ENCODE data around the gene IFT122.
A peak's percentile ranks its signal among the peaks of the same experiment; 100 is the strongest.
"Not testable (repeated sequence)": the region's sequence is repeated elsewhere in the genome, so short reads cannot be mapped to it uniquely, and the experiment has no call there.

Gene IFT122

DNA sequence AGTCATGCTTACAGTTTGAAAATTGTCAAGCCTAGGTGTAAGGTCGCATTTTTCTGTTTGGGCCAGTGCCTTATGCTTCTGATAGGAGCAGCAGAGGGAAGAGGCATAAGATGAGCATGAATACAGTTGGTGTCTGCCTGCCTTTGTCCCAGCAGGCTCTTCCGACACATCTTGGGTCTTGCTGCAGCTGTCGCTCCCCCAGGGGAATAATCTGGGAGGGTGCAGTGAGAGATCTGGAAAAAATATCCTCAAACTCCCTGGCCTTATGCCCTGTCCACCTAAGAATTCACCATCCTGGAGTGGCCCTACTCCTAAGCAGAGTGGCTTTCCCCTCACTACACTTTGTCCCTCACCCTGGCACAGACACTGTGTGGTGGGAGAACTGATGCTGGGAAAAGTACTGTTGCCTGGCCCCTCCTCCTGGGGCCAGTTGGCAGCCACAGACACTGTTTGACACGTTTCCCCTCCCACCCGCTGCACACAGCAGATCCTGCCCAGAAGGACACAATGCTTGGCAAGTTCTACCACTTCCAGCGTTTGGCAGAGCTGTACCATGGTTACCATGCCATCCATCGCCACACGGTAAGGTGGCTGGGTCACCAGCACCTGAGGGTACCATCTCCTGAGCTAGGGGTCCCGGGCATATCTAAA is 67.3 kb downstream of the IFT122 start:
- DNase-seq (ENCODE audit: extremely low spot score, insufficient read length, low read depth) (no peak), FAIRE-seq (no peak)

DNA sequence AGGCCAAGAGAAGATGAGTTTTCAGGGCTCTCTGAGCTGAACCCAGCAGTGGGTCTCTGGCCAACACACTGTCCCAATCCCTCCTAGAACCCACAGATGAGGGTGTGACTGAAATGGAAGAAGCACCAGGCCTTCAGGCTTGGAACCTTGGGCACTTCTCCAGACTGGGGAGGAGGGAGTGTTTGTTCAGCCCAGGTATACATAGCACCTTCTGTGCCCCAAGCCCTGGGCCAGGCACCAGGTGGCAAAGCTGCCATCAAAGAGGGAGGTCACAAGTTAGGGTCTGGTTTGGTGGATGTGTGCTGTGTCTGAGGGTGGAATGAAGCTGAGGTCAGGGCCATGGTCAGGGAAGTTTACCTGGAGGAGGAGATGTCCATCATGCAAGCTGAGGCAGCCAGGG is 72.6 kb downstream of the IFT122 start:
- FAIRE-seq: no peak
- no peak for DNase-seq (ENCODE audit: extremely low spot score, insufficient read length, low read depth)

DNA sequence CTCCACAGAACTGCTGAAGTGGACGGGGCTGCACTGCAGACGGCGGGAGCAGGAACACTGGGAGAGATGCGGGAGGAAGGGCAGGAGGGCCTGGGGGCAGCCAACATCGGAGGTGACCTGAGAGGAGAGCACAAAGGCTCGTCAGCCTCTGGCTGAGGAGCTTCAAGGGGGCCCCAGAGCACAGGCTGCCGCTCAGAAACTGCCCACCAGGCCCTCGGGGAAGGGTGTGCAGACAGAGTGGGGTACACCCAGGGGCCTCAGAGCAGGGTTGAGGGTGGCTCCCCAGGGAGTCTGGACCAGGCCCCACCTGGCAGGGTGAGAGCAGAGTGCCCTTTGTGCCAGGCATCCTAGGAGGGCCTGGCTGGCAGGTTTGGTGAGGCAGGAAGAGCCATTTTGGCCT is 73.7 kb downstream of the IFT122 start:
- FAIRE-seq (no peak), DNase-seq (ENCODE audit: extremely low spot score, insufficient read length, low read depth) (no peak)

DNA sequence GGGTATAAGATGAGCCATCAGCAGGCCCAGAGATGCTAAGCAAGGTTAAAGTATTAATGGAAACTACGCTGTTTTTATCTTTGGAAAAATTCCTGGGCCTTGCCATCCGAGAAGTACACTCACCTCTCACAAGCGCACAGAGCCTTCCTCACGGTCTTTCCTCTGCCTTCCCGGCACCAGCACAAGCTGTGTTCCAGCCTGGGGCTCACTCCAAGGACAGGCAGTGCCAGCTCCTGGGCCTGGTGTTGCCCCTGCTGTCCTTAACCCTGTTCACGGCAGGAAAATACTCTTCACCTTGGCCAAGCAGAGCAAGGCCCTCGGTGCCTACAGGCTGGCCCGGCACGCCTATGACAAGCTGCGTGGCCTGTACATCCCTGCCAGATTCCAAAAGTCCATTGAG is 74.1 kb downstream of the IFT122 start:
- DNase-seq (ENCODE audit: extremely low spot score, insufficient read length, low read depth): no peak
- FAIRE-seq: no peak

GRCh38 chr3:129514563-129514962 is 74.5 kb downstream of the IFT122 start:
- FAIRE-seq (no peak), DNase-seq (ENCODE audit: extremely low spot score, insufficient read length, low read depth) (no peak)

GRCh38 chr3:129515108-129515820 is 75.2 kb downstream of the IFT122 start:
- FAIRE-seq; DNase-seq (ENCODE audit: extremely low spot score, insufficient read length, low read depth): not testable (repeated sequence)

DNA sequence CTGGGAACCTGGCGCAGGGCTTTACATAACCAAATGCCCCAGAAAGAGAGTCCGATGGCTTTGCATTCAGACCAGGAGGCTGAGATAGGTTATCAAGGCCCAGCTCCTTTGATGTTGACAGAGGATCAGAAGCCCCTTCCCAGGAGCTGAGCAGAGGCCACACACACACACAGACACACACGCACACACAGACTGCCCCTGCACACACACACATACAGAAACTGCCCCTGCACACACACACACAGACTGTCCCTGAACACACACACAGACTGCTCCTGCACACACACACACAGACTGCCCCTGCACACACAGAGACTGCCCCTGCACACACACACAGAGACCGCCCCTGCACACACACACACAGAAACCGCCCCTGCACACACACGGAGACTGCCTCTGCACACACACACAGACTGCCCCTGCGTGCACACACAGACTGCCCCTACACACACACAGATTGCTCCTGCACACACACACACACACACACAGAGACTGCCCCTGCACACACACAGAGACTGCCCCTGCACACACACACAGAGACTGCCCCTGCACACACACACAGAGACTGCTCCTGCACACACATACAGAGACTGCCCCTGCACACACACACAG is 75.9 kb downstream of the IFT122 start:
- DNase-seq (ENCODE audit: extremely low spot score, insufficient read length, low read depth); FAIRE-seq: not testable (repeated sequence)

DNA sequence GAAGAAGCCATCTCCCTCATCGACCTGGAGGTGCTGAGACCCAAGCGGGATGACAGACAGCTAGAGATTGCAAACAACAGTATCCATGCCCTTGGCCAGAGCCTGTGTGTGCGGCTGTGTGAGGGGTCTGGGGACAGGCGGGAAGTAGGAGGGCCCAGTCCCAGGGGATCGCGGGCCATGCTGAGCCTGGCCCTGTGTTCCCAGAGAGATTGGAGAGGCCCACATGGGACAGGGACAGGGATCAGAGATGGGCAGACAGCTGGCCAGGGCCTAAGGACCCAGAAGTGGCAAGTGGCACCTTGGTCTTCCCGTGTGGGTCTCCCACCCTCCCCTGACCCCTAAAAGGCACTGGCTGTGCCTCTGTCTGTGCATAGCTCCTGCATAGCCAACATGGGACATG is 77.5 kb downstream of the IFT122 start:
- no peak for DNase-seq (ENCODE audit: extremely low spot score, insufficient read length, low read depth)
- FAIRE-seq: no peak

DNA sequence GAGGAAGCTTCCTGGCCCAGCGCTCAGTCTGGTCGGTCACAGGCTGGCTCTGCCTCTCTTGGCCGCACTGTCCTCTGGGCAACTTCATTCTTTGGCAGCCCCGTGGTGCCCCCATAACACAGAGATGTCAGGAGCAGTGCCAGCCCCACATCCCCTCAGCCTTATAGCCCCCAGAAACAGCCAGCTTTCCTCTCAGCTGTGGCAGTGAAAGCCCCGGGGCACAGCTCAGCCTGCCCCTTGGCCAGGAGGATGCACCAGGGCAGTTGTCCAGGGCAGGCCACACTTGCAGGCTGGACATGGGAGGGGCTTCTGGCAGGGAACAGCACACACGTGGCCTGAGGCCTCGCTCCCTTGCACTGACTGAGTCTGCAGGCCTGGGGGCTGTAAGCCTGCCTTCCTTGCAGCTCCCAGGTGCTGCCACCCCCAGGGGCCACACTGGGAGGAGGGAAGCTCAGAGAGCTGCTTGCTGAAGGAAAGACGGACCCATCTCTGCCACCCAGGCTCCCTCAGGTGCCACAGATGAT is 78.1 kb downstream of the IFT122 start:
- FAIRE-seq (no peak), DNase-seq (ENCODE audit: extremely low spot score, insufficient read length, low read depth) (no peak)

DNA sequence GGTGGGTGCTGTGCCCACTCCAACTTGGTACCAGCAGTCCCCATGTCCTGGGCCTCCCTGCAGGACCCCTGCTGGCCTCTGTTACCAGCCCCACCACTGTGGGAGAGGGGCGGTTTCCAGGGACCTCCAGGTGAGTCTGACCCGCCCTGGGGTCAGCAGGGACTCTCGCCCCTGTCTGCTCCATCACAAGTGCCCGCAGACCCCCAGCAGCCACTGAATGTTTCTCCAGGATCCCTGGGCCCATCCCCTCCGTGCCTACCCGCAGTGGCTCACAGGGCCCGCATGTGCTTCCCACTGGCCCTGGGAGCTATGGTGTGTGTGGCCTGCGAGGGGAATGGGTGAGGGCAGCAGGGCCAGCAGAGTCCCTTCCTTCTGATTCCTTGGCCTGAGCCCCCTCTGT is 78.6 kb downstream of the IFT122 start:
- FAIRE-seq: no peak
- no peak for DNase-seq (ENCODE audit: extremely low spot score, insufficient read length, low read depth)

DNA sequence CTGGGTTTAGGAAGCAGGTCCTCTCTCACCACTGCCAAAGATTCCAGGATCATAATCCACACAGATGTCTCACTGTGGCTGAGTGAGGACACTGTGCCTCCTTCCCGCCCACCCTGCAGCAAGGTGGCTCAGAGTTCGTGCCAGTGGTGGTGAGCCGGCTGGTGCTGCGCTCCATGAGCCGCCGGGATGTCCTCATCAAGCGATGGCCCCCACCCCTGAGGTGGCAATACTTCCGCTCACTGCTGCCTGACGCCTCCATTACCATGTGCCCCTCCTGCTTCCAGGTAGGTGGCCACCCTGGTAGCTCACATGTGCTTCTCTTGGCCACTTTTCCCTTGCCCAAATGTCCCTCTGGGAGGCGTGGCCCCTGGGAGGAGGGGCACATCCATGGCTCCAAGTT is 79.4 kb downstream of the IFT122 start:
- FAIRE-seq (no peak), DNase-seq (ENCODE audit: extremely low spot score, insufficient read length, low read depth) (no peak)

GRCh38 chr3:129519896-129520715 is 80.1 kb downstream of the IFT122 start:
- DNase-seq (ENCODE audit: extremely low spot score, insufficient read length, low read depth): no peak

DNA sequence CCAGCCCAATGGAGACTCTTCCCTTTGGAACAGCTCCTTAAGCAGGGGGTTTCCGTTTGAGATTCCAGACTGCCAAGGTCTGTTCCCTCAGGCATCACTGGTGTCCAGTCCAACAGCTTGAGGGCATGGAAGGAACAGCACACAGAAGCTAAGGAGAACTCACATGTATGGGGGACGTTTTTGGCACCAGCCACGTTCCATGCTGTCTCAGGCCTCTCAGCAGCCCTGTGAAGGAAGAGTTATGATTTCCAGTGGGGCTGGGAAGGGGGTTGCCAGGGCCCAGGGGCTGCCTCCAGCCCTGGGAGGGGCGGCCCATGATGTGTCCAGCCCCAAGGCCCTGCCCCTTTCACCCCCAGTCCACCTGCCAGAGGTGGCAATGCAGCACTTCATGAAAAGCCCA is 80.9 kb downstream of the IFT122 start:
- FAIRE-seq (no peak), DNase-seq (ENCODE audit: extremely low spot score, insufficient read length, low read depth) (no peak)

More at GRCh38 chr3:129519896-129520715, 80.1 kb downstream of the IFT122 start:
- no peak for FAIRE-seq

GRCh38 chr3:129521611-129522010 is 81.6 kb downstream of the IFT122 start:
- no peak for DNase-seq (ENCODE audit: extremely low spot score, insufficient read length, low read depth)
- FAIRE-seq: no peak

DNA sequence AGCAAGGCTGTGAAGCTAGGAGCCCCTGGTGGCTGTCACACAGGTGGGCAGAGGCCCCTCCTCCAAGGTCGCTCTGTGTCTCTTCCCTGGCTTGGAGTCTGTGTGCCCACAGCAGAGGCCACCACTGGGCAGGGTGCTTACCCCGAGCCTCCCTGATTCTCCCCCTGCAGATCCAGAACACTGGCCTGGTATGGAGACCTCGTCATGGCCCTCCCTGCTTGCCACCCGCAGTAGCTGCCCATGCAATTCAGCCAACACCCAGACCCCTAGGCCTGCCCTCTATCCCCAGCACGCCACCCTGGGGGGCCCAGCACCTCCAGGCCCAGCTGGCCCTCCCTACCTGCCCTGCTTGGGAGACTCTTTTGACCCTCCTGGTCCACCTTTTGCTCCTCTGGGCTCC is 82.9 kb downstream of the IFT122 start:
- DNase-seq (ENCODE audit: extremely low spot score, insufficient read length, low read depth) (no peak), FAIRE-seq (no peak)

GRCh38 chr3:129524081-129524480 is 84.1 kb downstream of the IFT122 start:
- FAIRE-seq (no peak), DNase-seq (ENCODE audit: extremely low spot score, insufficient read length, low read depth) (no peak)

- FAIRE-seq (no peak), DNase-seq (ENCODE audit: extremely low spot score, insufficient read length, low read depth) (no peak)
Measured at GRCh38 chr3:129525341-129525968, 85.4 kb downstream of the IFT122 start.

DNA sequence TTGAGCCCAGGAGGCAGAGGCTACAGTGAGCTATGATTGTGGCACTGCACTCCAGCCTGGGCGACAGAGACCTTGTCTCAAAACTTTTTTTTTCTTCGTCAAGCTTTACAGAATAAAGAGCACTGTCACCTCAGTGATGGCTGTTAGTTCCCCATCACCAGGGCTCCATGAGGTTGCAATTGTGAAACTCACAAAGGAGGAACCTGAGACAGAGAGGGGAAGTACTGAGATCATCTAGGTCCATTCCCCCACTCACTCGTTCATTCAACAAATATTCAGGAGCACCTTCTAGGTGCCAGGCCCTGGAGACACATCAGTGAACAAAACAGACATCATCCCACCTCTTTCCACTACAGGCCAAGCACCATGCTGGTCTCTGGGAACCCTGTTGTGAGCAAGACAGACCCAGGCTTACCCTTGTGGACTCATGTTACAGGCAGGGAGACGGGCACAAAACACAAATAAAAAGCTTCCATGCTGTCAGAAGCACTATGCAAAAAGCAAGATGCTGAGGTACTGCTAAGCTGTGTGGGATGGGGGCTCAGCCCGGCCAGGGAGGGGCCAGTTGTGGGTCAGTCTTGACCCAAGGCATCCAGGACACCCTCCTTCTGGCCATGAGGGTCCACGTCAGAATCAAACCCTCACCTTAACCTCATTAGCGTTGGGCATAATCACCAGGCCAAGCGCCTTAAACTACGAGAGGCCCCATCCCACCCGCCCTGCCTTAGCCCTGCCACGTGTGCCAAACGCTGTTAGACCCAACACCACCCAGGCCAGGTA is 86.3 kb downstream of the IFT122 start:
- FAIRE-seq (peak; percentile 92), DNase-seq (ENCODE audit: extremely low spot score, insufficient read length, low read depth) (peak; percentile 45)

- no peak for FAIRE-seq
- DNase-seq (ENCODE audit: extremely low spot score, insufficient read length, low read depth): no peak
Measured at GRCh38 chr3:129527262-129527661, 87.2 kb downstream of the IFT122 start.

Data from GM18507 (cell line).